NCI-H2107 treated with DMSO at 0.1 percent for 48 hours (cell line): ENCODE results near the gene VPS39.
A peak's percentile ranks its signal among the peaks of the same experiment; 100 is the strongest.

ENCODE experiments used
- DNase-seq: peaks from one replicate; lab custom pipeline; 2025; ENCODE audit not compliant: unreplicated experiment; lab: John Stamatoyannopoulos, UW

The VPS39 gene

DNA sequence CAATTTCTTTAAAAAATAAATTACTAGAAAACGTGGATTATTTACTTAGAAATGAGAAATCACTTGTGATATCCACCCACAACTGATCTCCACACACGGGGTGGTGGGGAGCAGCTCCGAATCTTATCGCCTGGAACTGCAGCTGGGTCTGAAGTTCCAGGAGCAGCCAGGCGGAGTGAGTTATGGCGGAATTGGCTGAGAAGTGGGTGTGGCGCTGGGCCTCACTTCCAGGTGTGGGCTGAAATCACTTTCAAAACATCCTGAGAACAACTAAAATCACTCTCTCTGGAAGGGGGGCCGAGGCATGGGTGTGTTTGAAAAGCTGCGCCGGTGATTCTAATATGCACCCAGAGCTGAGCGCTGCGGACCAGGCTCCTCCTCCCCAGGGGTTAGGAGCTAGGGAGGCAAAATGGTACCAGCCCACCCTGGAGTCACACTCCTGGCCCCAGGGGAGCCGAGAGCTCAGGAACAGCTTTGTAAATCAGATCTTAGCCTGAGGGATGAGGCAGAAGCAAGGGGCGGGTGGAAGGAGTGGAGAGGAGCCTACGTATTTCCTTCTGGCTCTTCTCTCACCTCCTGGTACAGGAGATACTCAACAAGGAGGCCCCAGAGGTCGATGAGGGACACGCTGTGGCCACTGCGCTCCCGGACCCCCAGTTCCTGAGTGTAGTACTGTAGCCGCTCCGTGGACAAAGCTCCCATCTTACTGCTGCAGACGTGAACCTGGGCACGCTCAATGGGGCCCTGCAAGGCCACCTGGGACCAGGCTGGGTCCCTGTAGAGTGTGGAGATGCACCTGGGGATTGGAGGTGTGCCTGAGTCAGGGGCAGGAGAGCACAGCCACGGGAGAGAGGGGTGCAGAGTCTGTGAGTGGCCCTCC, 61.3 kb downstream of the VPS39 start:
- DNase-seq, result no peak

GRCh38 chr15:42145546-42146455, 62.3 kb downstream of the VPS39 start:
- no peak for DNase-seq

GRCh38 chr15:42144841-42145375, 63.2 kb downstream of the VPS39 start:
- no peak for DNase-seq

- DNase-seq, result no peak
These were observed 64.1 kb downstream of the VPS39 start for GRCh38 chr15:42143866-42144625.

DNA sequence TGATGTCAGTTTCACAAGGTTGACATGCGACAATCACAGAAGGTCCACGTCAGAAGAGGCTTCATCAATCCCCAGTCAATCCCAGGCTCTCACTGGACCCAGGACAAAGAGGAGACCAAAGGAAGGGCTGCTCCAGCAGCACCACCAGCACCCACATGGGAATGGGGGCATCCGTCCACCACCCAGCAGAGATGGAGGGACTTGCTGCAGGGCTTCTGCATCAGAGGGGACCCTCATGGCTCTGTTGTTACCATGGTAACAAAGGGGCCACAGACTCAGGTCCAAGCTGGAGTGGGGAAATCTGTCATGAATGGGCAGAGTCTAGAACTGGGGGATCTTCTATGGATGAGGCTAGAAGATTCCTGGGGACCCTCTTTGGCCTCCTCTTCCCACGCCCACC, 64.7 kb downstream of the VPS39 start:
- no peak for DNase-seq

- DNase-seq, result no peak
These were observed 66.1 kb downstream of the VPS39 start for GRCh38 chr15:42141795-42142667.

- no peak for DNase-seq
These were observed 66.9 kb downstream of the VPS39 start for GRCh38 chr15:42141246-42141645.

GRCh38 chr15:42140383-42141070, 67.6 kb downstream of the VPS39 start:
- no peak for DNase-seq

GRCh38 chr15:42139596-42139995, 68.5 kb downstream of the VPS39 start:
- DNase-seq, result no peak

DNA sequence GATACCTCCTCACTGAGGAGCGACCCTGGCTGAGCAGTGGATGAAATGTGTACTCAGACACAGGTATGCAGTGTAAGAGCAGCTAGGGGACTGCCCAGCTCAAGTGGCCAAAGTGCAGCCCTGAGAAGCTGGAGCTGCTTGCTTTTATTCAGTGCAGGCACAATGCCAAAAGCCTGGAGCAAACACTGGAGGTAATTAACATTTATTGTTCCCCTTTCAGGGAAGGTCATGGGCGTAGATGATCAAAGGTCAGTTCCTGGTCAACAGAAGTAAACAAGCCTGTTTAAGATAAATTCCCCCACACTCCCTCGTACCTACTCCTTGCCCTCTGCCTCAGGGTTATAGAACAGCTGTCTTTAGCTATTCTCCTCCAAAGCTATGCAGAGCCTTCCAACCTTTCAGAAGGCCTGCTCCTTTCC, 69.1 kb downstream of the VPS39 start:
- DNase-seq, result no peak

GRCh38 chr15:42138411-42138810, 69.7 kb downstream of the VPS39 start:
- DNase-seq, result no peak

GRCh38 chr15:42137461-42138261, 70.4 kb downstream of the VPS39 start:
- peak; percentile 12 for DNase-seq

DNA sequence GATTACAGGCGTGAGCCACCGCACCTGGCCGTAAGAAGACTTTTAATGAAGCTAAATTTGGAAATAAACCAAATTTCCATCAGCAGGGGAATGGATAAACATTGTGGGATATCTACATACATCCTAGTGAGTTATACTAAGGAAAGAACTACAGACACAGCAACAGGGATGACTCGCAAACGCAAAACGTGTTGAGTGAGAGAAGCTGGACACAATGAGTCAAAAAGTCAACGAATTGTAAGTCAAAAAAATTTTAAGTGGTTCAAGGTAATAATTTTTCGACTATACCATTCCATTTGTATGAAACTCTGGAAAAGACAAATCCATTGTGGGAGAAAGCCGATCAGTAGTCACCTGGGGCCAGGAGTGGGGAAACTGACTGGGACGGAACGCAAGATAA, 71.6 kb downstream of the VPS39 start:
- DNase-seq, result no peak

DNA sequence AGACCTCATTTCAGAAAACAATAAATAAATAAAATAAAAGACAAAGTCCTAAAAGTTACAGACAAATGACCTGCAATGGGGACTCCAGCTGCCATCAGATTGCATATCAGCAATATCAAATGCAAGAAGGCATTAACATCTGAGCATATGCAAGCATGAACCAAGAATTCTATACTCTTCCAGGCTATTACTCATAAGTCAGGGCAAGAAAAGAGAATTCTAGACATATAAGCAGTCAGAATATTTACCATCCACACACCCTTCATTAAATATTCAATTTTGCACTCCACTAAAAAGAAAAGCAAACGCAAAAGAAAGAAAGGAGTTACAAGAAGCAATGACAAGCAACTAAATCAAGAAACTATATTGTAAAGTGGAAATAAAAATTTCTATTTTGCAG, 72.8 kb downstream of the VPS39 start:
- no peak for DNase-seq

DNA sequence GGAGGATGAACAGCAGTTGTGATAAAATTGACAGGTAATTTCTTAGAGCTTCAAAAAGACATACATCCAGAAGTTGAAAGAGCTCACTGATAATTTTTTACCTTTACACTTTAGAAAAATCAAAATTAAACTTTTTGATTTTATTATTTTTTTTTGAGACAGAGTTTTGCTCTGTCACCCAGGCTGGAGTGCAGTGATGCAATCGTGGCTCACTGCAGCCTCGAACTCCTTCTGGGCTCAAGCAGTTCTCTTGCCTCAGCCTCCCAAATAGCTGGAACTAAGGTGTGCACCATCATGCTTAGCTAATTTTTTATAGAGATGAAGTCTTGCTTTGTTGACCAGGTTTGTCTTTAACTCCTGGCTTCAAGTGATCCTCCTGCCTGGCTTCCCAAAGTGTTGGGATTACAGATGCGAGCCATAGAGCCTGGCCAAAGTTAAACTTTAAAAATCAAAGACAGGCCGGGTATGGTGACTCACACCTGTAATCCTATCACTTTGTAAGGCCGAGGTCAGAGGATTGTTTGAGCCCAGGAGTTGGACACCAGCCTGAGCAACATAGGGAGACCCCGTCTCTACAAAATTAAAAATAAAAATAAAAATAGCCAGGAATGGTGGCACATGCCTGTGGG, 73.4 kb downstream of the VPS39 start:
- no peak for DNase-seq

- peak; percentile 17 for DNase-seq
These were observed 74.1 kb downstream of the VPS39 start for GRCh38 chr15:42133886-42134502.

DNA sequence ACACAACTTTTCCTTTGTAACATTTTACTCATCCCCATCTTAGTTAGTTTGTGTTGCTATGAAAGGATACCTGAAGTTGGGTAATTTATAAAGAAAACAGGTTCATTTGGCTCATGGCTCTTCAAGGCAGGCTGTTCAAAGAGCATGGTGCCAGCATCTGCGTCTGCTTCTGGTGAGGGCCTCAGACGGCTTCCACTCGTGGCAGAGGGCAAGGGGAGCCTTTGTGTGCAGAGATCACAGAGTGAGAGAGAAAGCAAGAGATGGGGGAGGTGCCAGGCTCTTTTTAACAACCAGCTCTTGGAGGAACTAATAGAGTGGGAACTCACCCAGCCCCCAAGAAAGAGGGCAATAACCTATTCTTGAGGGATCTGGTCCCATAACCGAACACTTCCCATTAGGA, 74.7 kb downstream of the VPS39 start:
- no peak for DNase-seq
